ENCODE measurements around the gene EFNA3. TPM values are rescaled to one million over a fixed set of nuclear protein-coding genes. Genes with fewer than 3 reads are reported as not detected.
A peak's percentile ranks its signal among the peaks of the same experiment; 100 is the strongest.

The EFNA3 gene
- total RNA-seq, 1 experiment from 2014 or later = 20.4 TPM

GRCh38 chr1:155124503-155125463 is 46.1 kb downstream of the EFNA3 start:
- Histone ChIP-seq H3K9me3 (ENCODE audit: control insufficient read depth in 1 of 2, insufficient read depth in 1 of 2, low read depth in 1 of 2, low read length in 2 of 2) (no peaks in the 10 kb centered on the region), H3K4me1 (ENCODE audit: control insufficient read depth in 1 of 2, insufficient read depth in 2 of 2, low read length in 2 of 2) (peaks cover 19 to 51% of the 10 kb centered on the region in 2 experiments), H3K4me2 (ENCODE audit: low read length) (peak overlapping the region; percentile 4), H3K27me3 (ENCODE audit: insufficient read depth, low read length) (peaks cover 6% of the 10 kb centered on the region; the same call in 1 of the 2 replicates), H2AFZ (ENCODE audit: low read depth, low read length, poor library complexity, severe bottlenecking) (no peak overlapping the region), H3K27ac (ENCODE audit: low read depth, low read length) (no peak overlapping the region), H3K36me3 (ENCODE audit: control insufficient read depth in 1 of 2, insufficient read depth in 2 of 2, low read length in 2 of 2) (no peaks in the 10 kb centered on the region), H3K79me2 (ENCODE audit: insufficient read depth, low read length) (peaks cover 20% of the 10 kb centered on the region), H4K20me1 (ENCODE audit: insufficient read depth) (no peaks in the 10 kb centered on the region), H3K9me2 (ENCODE audit: insufficient read depth) (no peaks in the 10 kb centered on the region), H3K4me3 (replicated peaks in 1 of 2; ENCODE audit: low read depth in 1 of 2, low read length in 2 of 2) (no peak overlapping the region), H3K9ac (ENCODE audit: low read length) (no peak overlapping the region)
- TF ChIP-seq FOSL1 (IDR thresholded peaks at IDR 0.05; ENCODE audit: low read depth) (no peak), RAD21 (IDR thresholded peaks at IDR 0.05; ENCODE audit: low read depth) (no peak), ELF1 (IDR thresholded peaks at IDR 0.05; ENCODE audit: borderline replicate concordance, low read depth) (no peak), EZH2 (IDR thresholded peaks at IDR 0.05) (no peak), SRF (IDR thresholded peaks at IDR 0.05; ENCODE audit: low read depth) (no peak)
- TF ChIP-seq, protein P1, sequence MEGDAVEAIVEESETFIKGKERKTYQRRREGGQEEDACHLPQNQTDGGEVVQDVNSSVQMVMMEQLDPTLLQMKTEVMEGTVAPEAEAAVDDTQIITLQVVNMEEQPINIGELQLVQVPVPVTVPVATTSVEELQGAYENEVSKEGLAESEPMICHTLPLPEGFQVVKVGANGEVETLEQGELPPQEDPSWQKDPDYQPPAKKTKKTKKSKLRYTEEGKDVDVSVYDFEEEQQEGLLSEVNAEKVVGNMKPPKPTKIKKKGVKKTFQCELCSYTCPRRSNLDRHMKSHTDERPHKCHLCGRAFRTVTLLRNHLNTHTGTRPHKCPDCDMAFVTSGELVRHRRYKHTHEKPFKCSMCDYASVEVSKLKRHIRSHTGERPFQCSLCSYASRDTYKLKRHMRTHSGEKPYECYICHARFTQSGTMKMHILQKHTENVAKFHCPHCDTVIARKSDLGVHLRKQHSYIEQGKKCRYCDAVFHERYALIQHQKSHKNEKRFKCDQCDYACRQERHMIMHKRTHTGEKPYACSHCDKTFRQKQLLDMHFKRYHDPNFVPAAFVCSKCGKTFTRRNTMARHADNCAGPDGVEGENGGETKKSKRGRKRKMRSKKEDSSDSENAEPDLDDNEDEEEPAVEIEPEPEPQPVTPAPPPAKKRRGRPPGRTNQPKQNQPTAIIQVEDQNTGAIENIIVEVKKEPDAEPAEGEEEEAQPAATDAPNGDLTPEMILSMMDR (IDR thresholded peaks at IDR 0.05 in 2 of 3, conservative IDR thresholded peaks at IDR 0.05 in 1 of 3; ENCODE audit: borderline replicate concordance in 1 of 3, insufficient read depth in 1 of 3, low read depth in 2 of 3, low read length in 2 of 3) = no peak
- no TSS peak for BruUV-seq (replicated peaks)
- ChIA-PET RAD21 (ENCODE audit: low non-redundant PET in 1 of 2, low total read pairs in 2 of 2, uncharacterized antibody in 2 of 2, unreplicated experiment in 2 of 2) (no interaction called here), CTCF (no interaction called here), POLR2A (interaction anchor here (0.8 kb wide), 1 partner anchor 10 kb away, joined by 3 read pairs; no protein-coding TSS in a partner anchor)
- DNase-seq (ENCODE audit: low read depth, low spot score) = no peak
- ATAC-seq = no peak
- intact Hi-C loops (cut with micrococcal nuclease) = no loop called here

All from HCT116 (cell line).